H9 (cell line): ENCODE measurements around the gene ZNF341. TPM values are rescaled to one million over a fixed set of nuclear protein-coding genes. Genes with fewer than 3 reads are reported as not detected.
A peak's percentile ranks its signal among the peaks of the same experiment; 100 is the strongest.

Source experiments
- DNase-seq: peaks from one replicate; pipeline ENCODE4 v3.0.0-alpha.2; 2017
- H2AFZ ChIP-seq: one replicate; pipeline ENCODE4 v1.6.1; 2013; ENCODE audit warnings: mild to moderate bottlenecking, low read length, control low read depth, moderate library complexity
- H2AK5ac ChIP-seq: 2 replicates; pipeline ENCODE4 v1.6.1; 2013; ENCODE audit warnings: low read length, control low read depth, mixed read lengths; ENCODE audit not compliant: insufficient read length
- H2BK120ac ChIP-seq: one replicate; pipeline ENCODE4 v1.6.1; 2013; ENCODE audit warnings: low read depth, mild to moderate bottlenecking, low read length, control low read depth, inconsistent platforms; ENCODE audit not compliant: poor library complexity, severe bottlenecking
- H2BK12ac ChIP-seq: 2 replicates; pipeline ENCODE4 v1.6.1; 2013; ENCODE audit warnings: low read length, control low read depth, mixed read lengths, low read depth; ENCODE audit not compliant: insufficient read length
- H2BK15ac ChIP-seq: 2 replicates; pipeline ENCODE4 v1.6.1; 2013; ENCODE audit warnings: low read depth, low read length, control low read depth
- H2BK20ac ChIP-seq: one replicate; pipeline ENCODE4 v1.6.1; 2013; ENCODE audit warnings: low read depth, mild to moderate bottlenecking, low read length, control low read depth, inconsistent platforms; ENCODE audit not compliant: poor library complexity, severe bottlenecking
- H2BK5ac ChIP-seq: 2 replicates; pipeline ENCODE4 v1.6.1; 2013; ENCODE audit warnings: low read length, control low read depth, mixed read lengths; ENCODE audit not compliant: insufficient read length
- H3K14ac ChIP-seq: 2 replicates; pipeline ENCODE4 v1.6.1; 2013; ENCODE audit warnings: low read length, control low read depth; ENCODE audit not compliant: insufficient read depth
- H3K18ac ChIP-seq: 2 replicates; pipeline ENCODE4 v1.6.1; 2013; ENCODE audit warnings: low read depth, mild to moderate bottlenecking, mixed read lengths, low read length, control low read depth; ENCODE audit not compliant: insufficient read length
- H3K23ac ChIP-seq: 2 replicates; pipeline ENCODE4 v1.6.1; 2013; ENCODE audit warnings: low read length, control low read depth, mixed read lengths, low read depth; ENCODE audit not compliant: insufficient read length
- H3K23me2 ChIP-seq: 2 replicates; pipeline ENCODE4 v1.6.1; 2013; ENCODE audit warnings: low read depth, mild to moderate bottlenecking, mixed read lengths, low read length, control low read depth; ENCODE audit not compliant: insufficient read length, poor library complexity, severe bottlenecking
- H3K27ac ChIP-seq: 2 replicates; pipeline ENCODE4 v1.5.1; 2013; ENCODE audit warnings: low read length, control low read depth, mixed read lengths, low read depth; ENCODE audit not compliant: insufficient read length
- H3K27me3 ChIP-seq: 2 replicates; pipeline ENCODE4 v1.6.1; 2013; ENCODE audit warnings: low read length, control low read depth, inconsistent platforms; ENCODE audit not compliant: insufficient read depth
- H3K4ac ChIP-seq: 2 replicates; pipeline ENCODE4 v1.6.1; 2013; ENCODE audit warnings: low read depth, mild to moderate bottlenecking, control low read depth, inconsistent platforms, low read length, moderate library complexity
- H3K4me1 ChIP-seq: 2 replicates; pipeline ENCODE4 v1.6.1; 2013; ENCODE audit warnings: low read length, control low read depth, inconsistent platforms; ENCODE audit not compliant: insufficient read depth
- H3K4me2 ChIP-seq: 2 replicates; pipeline ENCODE4 v1.6.1; 2013; ENCODE audit warnings: low read length, control low read depth, mixed read lengths; ENCODE audit not compliant: insufficient read length, insufficient read depth
- H3K56ac ChIP-seq: 2 replicates; pipeline ENCODE4 v1.6.1; 2013; ENCODE audit warnings: low read depth, mild to moderate bottlenecking, mixed read lengths, low read length, control low read depth; ENCODE audit not compliant: insufficient read length
- H3K79me1 ChIP-seq: 2 replicates; pipeline ENCODE4 v1.6.1; 2013; ENCODE audit warnings: low read depth, mild to moderate bottlenecking, moderate library complexity, low read length, control low read depth, inconsistent platforms; ENCODE audit not compliant: insufficient read depth, poor library complexity, severe bottlenecking
- H3K79me2 ChIP-seq: 2 replicates; pipeline ENCODE4 v1.6.1; 2013; ENCODE audit warnings: low read length, control low read depth, inconsistent platforms; ENCODE audit not compliant: insufficient read depth
- H3K9ac ChIP-seq: 2 replicates; pipeline ENCODE4 v1.6.1; 2013; ENCODE audit warnings: low read length, control low read depth, mixed read lengths; ENCODE audit not compliant: insufficient read length; ENCODE audit errors: extremely low read depth
- H3K9me3 ChIP-seq: one replicate; pipeline ENCODE4 v1.6.1; 2013; ENCODE audit warnings: low read depth, low read length, inconsistent platforms; ENCODE audit not compliant: control insufficient read depth
- H3T11ph ChIP-seq: one replicate; pipeline ENCODE4 v1.6.1; 2013; ENCODE audit warnings: mild to moderate bottlenecking, low read length, control low read depth, inconsistent platforms
- H4K20me1 ChIP-seq: one replicate; pipeline ENCODE4 v1.6.1; 2013; ENCODE audit not compliant: control insufficient read depth, insufficient read length, insufficient read depth
- H4K5ac ChIP-seq: 2 replicates; pipeline ENCODE4 v1.6.1; 2013; ENCODE audit warnings: low read depth, mild to moderate bottlenecking, mixed read lengths, low read length, control low read depth; ENCODE audit not compliant: insufficient read length
- H4K8ac ChIP-seq: replicated peaks from 2 replicates; pipeline ENCODE4 v1.6.1; 2013; ENCODE audit warnings: low read length, control low read depth, mixed read lengths, low read depth; ENCODE audit not compliant: insufficient read length
- H4K91ac ChIP-seq: 2 replicates; pipeline ENCODE4 v1.6.1; 2013; ENCODE audit warnings: low read depth, mild to moderate bottlenecking, moderate library complexity, mixed read lengths, low read length, control low read depth; ENCODE audit not compliant: insufficient read length
- H3K27ac Mint-ChIP-seq, 3 experiments: 2 replicates in 2 of 3; 3 replicates in 1 of 3; pipeline ENCODE4 v1.8.0; 2020 to 2021; ENCODE audit warnings: mixed read lengths in 3 of 3, mild to moderate bottlenecking in 1 of 3, moderate library complexity in 1 of 3
- H3K27me3 Mint-ChIP-seq: 2 replicates; pipeline ENCODE4 v1.8.0; 2021; ENCODE audit warnings: low read depth, mild to moderate bottlenecking, moderate library complexity, mixed read lengths
- H3K36me3 Mint-ChIP-seq, 3 experiments: 2 replicates in 2 of 3; 3 replicates in 1 of 3; pipeline ENCODE4 v1.8.0; 2020 to 2021; ENCODE audit warnings: low read depth in 3 of 3, mixed read lengths in 3 of 3; ENCODE audit not compliant: insufficient read depth in 1 of 3
- H3K4me1 Mint-ChIP-seq, 2 experiments: 2 replicates each; pipeline ENCODE4 v1.8.0; 2020; ENCODE audit warnings: mixed read lengths in 2 of 2
- H3K4me3 Mint-ChIP-seq, 2 experiments: 2 replicates in 1 of 2; 3 replicates in 1 of 2; pipeline ENCODE4 v1.8.0; 2020 to 2021; ENCODE audit warnings: mild to moderate bottlenecking in 2 of 2, mixed read lengths in 2 of 2, moderate library complexity in 1 of 2
- H3K9me3 Mint-ChIP-seq, 2 experiments: 2 replicates in 1 of 2; 3 replicates in 1 of 2; pipeline ENCODE4 v1.8.0; 2020; ENCODE audit warnings: mild to moderate bottlenecking in 2 of 2, mixed read lengths in 2 of 2, moderate library complexity in 1 of 2
- CTCF ChIP-seq: fragments of 200-600 bp; sonication (generic); conservative IDR thresholded peaks from 3 replicates; pipeline ENCODE4 v1.8.0; 2021; ENCODE audit warnings: antibody characterized with exemption, mild to moderate bottlenecking
- WGBS: extraction: QIAGEN DNeasy Blood & Tissue Kit; methylation state at CpG from one replicate; pipeline ENCODE4 v1.1.7; 2013; ENCODE audit warnings: missing lambda C conversion rate, low lambda C conversion rate, mixed read lengths; ENCODE audit not compliant: insufficient read length; ENCODE audit errors: extremely low coverage; 5-methylcytosine and 5-hydroxymethylcytosine counted together
- total RNA-seq: library from RNA; stranded (reverse); gene quantifications from 2 replicates; pipeline ENCODE4 v1.2.1, GENCODE V29; 2021

ZNF341 gene
- total RNA-seq, 1 experiment from 2014 or later, result 5.2 TPM

GRCh38 chr20:33814238-33814712 lies 82.5 kb downstream of the ZNF341 start:
- peak overlapping the region in 1 of 3 experiments; percentile 29; a peak in 2 of 7 replicates for H3K27ac Mint-ChIP-seq
- Histone ChIP-seq H2BK20ac (no peak overlapping the region), H2BK15ac (no peak overlapping the region), H4K20me1 (no peaks in the 10 kb centered on the region), H3K14ac (no peak overlapping the region), H3K9me3 (no peaks in the 10 kb centered on the region), H3K4me1 (no peaks in the 10 kb centered on the region), H3K18ac (no peak overlapping the region), H3K79me2 (peaks cover 10% of the 10 kb centered on the region; the same call in 1 of the 2 replicates), H2BK120ac (no peak overlapping the region), H2AFZ (no peak overlapping the region), H3K27me3 (no peaks in the 10 kb centered on the region), H2BK12ac (no peak overlapping the region), H4K8ac (no peak overlapping the region), H4K91ac (no peak overlapping the region), H3K4me2 (no peak overlapping the region), H3K27ac (no peak overlapping the region), H2AK5ac (no peak overlapping the region), H3K4ac (no peak overlapping the region), H4K5ac (no peak overlapping the region), H3K9ac (no peak overlapping the region), H3K79me1 (peaks cover 6% of the 10 kb centered on the region), H3K23me2 (peaks cover 13% of the 10 kb centered on the region), H3T11ph (no peak overlapping the region), H2BK5ac (no peak overlapping the region), H3K23ac (no peak overlapping the region), H3K56ac (no peak overlapping the region)
- no peaks in the 10 kb centered on the region; a peak in 1 of 5 replicates for H3K9me3 Mint-ChIP-seq
- peaks cover 25 to 35% of the 10 kb centered on the region in 2 experiments for H3K4me1 Mint-ChIP-seq
- no CpG with 5 or more reads among the region's 5 CpGs for WGBS
- no peak for DNase-seq
- H3K4me3 Mint-ChIP-seq, result peak overlapping the region in 1 of 2 experiments; percentile 22; a peak in 1 of 5 replicates
- no peak for TF ChIP-seq CTCF
- H3K36me3 Mint-ChIP-seq, result no peaks in the 10 kb centered on the region; a peak in 2 of 7 replicates
- no peaks in the 10 kb centered on the region for H3K27me3 Mint-ChIP-seq
